Mesenchymal stem cell (in vitro differentiated cells and primary cell): ENCODE data around the gene TTC33.

ENCODE experiments used
- DNase-seq: peaks from one replicate; pipeline ENCODE4 v3.0.0-alpha.2; 2013
- H2AFZ ChIP-seq: one replicate; pipeline ENCODE4 v1.6.1; 2013; ENCODE audit warnings: low read depth, mild to moderate bottlenecking, control low read depth, inconsistent platforms, low read length, moderate library complexity
- H2AK5ac ChIP-seq: 2 replicates; pipeline ENCODE4 v1.6.1; 2013; ENCODE audit warnings: low read length, moderate library complexity, mild to moderate bottlenecking, inconsistent platforms; ENCODE audit not compliant: severe bottlenecking
- H2BK120ac ChIP-seq: one replicate; pipeline ENCODE4 v1.6.1; 2013; ENCODE audit warnings: low read depth, mild to moderate bottlenecking, inconsistent platforms, low read length, moderate library complexity
- H2BK12ac ChIP-seq, 2 experiments: one replicate each; pipeline ENCODE4 v1.6.1; 2013; ENCODE audit warnings: inconsistent platforms in 2 of 2, low read length in 2 of 2, mild to moderate bottlenecking in 2 of 2, moderate library complexity in 2 of 2, control low read depth in 1 of 2
- H2BK15ac ChIP-seq: one replicate; pipeline ENCODE4 v1.6.1; 2013; ENCODE audit warnings: mild to moderate bottlenecking, low read depth, inconsistent platforms; ENCODE audit not compliant: poor library complexity, severe bottlenecking
- H2BK5ac ChIP-seq: 2 replicates; pipeline ENCODE4 v1.6.1; 2013; ENCODE audit warnings: low read depth, mild to moderate bottlenecking, low read length, control low read depth, inconsistent platforms; ENCODE audit not compliant: poor library complexity, severe bottlenecking
- H3K14ac ChIP-seq, 2 experiments: one replicate each; pipeline ENCODE4 v1.6.1; 2013; ENCODE audit warnings: inconsistent platforms in 2 of 2, low read length in 2 of 2, control low read depth in 1 of 2, mild to moderate bottlenecking in 1 of 2, moderate library complexity in 1 of 2
- H3K18ac ChIP-seq, 2 experiments: one replicate each; pipeline ENCODE4 v1.6.1; 2013; ENCODE audit warnings: inconsistent platforms in 2 of 2, low read length in 2 of 2, control low read depth in 1 of 2, low read depth in 1 of 2, mild to moderate bottlenecking in 1 of 2
- H3K23ac ChIP-seq, 2 experiments: one replicate each; pipeline ENCODE4 v1.6.1; 2013; ENCODE audit warnings: inconsistent platforms in 2 of 2, low read length in 2 of 2, mild to moderate bottlenecking in 2 of 2, moderate library complexity in 2 of 2, control low read depth in 1 of 2
- H3K27ac ChIP-seq: 2 replicates; pipeline ENCODE4 v1.5.1; 2013; ENCODE audit warnings: mild to moderate bottlenecking, moderate library complexity, low read length, control low read depth, inconsistent platforms; ENCODE audit not compliant: poor library complexity, severe bottlenecking
- H3K27me3 ChIP-seq, 2 experiments: 2 replicates each; pipeline versions ENCODE4 v1.6.1 to v1.7.0; 2013; ENCODE audit warnings: low read length in 2 of 2, mild to moderate bottlenecking in 2 of 2, moderate library complexity in 2 of 2, control low read depth in 1 of 2, inconsistent platforms in 1 of 2; ENCODE audit not compliant: control insufficient read depth in 1 of 2, insufficient read depth in 1 of 2
- H3K36me3 ChIP-seq, 2 experiments: 2 replicates each; pipeline versions ENCODE4 v1.6.1 to v1.7.0; 2013; ENCODE audit warnings: low read length in 2 of 2, control low read depth in 1 of 2, inconsistent platforms in 1 of 2, low read depth in 1 of 2, mild to moderate bottlenecking in 1 of 2; ENCODE audit not compliant: insufficient read depth in 2 of 2, control insufficient read depth in 1 of 2
- H3K4ac ChIP-seq, 2 experiments: one replicate each; pipeline ENCODE4 v1.6.1; 2013; ENCODE audit warnings: inconsistent platforms in 2 of 2, low read length in 2 of 2, mild to moderate bottlenecking in 2 of 2, moderate library complexity in 2 of 2, control low read depth in 1 of 2, low read depth in 1 of 2
- H3K4me1 ChIP-seq: 2 replicates; pipeline ENCODE4 v1.6.1; 2013; ENCODE audit warnings: low read depth, low read length, control low read depth; ENCODE audit not compliant: control insufficient read depth, insufficient read depth
- H3K4me2 ChIP-seq: 2 replicates; pipeline ENCODE4 v1.6.1; 2013; ENCODE audit warnings: low read length, mild to moderate bottlenecking, inconsistent platforms; ENCODE audit not compliant: poor library complexity, severe bottlenecking
- H3K4me3 ChIP-seq, 2 experiments: 2 replicates each; pipeline versions ENCODE4 v1.5.1 to v1.7.0; 2013; ENCODE audit warnings: low read length in 2 of 2, mild to moderate bottlenecking in 2 of 2, control low read depth in 1 of 2, low read depth in 1 of 2; ENCODE audit not compliant: insufficient read depth in 1 of 2
- H3K79me1 ChIP-seq: replicated peaks from 2 replicates; pipeline ENCODE4 v1.6.1; 2013; ENCODE audit warnings: mild to moderate bottlenecking, control low read depth, low read length, inconsistent platforms; ENCODE audit not compliant: poor library complexity, severe bottlenecking
- H3K9ac ChIP-seq: 2 replicates; pipeline ENCODE4 v1.7.0; 2013; ENCODE audit warnings: mild to moderate bottlenecking, low read length, moderate library complexity
- H3K9me3 ChIP-seq: 2 replicates; pipeline ENCODE4 v1.7.0; 2013; ENCODE audit warnings: mild to moderate bottlenecking, low read length; ENCODE audit not compliant: control insufficient read depth
- H4K8ac ChIP-seq: one replicate; pipeline ENCODE4 v1.6.1; 2013; ENCODE audit warnings: inconsistent platforms, mild to moderate bottlenecking, low read length, moderate library complexity
- H4K91ac ChIP-seq: one replicate; pipeline ENCODE4 v1.6.1; 2013; ENCODE audit warnings: mild to moderate bottlenecking, low read length, inconsistent platforms
- WGBS: methylation state at CpG from one replicate; pipeline ENCODE4 v1.1.7; 2013; ENCODE audit warnings: mixed read lengths; 5-methylcytosine and 5-hydroxymethylcytosine counted together

TTC33 gene

GRCh38 chr5:40780199-40780598, 24.4 kb upstream of the TTC33 start:
- no peak overlapping the region for H4K8ac ChIP-seq
- no peak overlapping the region for H2BK120ac ChIP-seq
- no peak overlapping the region for H3K4ac ChIP-seq
- H2BK12ac ChIP-seq = no peak overlapping the region
- no peaks in the 10 kb centered on the region for H3K4me1 ChIP-seq
- no peak overlapping the region for H3K9ac ChIP-seq
- 93% methylated on average over 2 of the region's 5 CpGs for WGBS
- H4K91ac ChIP-seq = no peak overlapping the region
- no peak overlapping the region for H3K27ac ChIP-seq
- no peaks in the 10 kb centered on the region for H3K9me3 ChIP-seq
- H3K14ac ChIP-seq = no peak overlapping the region
- H3K36me3 ChIP-seq = peaks cover 0 to 17% of the 10 kb centered on the region in 2 experiments
- H3K4me2 ChIP-seq = no peak overlapping the region
- no peak overlapping the region for H2AFZ ChIP-seq
- no peak for DNase-seq
- H3K79me1 ChIP-seq = peaks cover 5% of the 10 kb centered on the region
- no peak overlapping the region for H2BK5ac ChIP-seq
- H2BK15ac ChIP-seq = no peak overlapping the region
- H3K4me3 ChIP-seq = no peak overlapping the region
- H3K27me3 ChIP-seq = no peaks in the 10 kb centered on the region
- H2AK5ac ChIP-seq = no peak overlapping the region
- no peak overlapping the region for H3K18ac ChIP-seq
- no peak overlapping the region for H3K23ac ChIP-seq

GRCh38 chr5:40779561-40779960, 23.8 kb upstream of the TTC33 start:
- H4K8ac ChIP-seq = no peak overlapping the region
- no peak overlapping the region for H3K23ac ChIP-seq
- no peak overlapping the region for H2AFZ ChIP-seq
- 92% methylated on average over 5 of the region's 6 CpGs for WGBS
- H2BK120ac ChIP-seq = no peak overlapping the region
- no peak overlapping the region for H3K18ac ChIP-seq
- H3K4ac ChIP-seq = no peak overlapping the region
- H3K14ac ChIP-seq = no peak overlapping the region
- peaks cover 5% of the 10 kb centered on the region for H3K79me1 ChIP-seq
- no peak overlapping the region for H2BK12ac ChIP-seq
- H3K27ac ChIP-seq = no peak overlapping the region
- no peak overlapping the region for H3K9ac ChIP-seq
- H3K4me3 ChIP-seq = no peak overlapping the region
- H4K91ac ChIP-seq = no peak overlapping the region
- H3K27me3 ChIP-seq = no peaks in the 10 kb centered on the region
- no peak overlapping the region for H2BK15ac ChIP-seq
- no peak overlapping the region for H3K4me2 ChIP-seq
- peaks cover 0 to 23% of the 10 kb centered on the region in 2 experiments for H3K36me3 ChIP-seq
- H3K9me3 ChIP-seq = no peaks in the 10 kb centered on the region
- H2AK5ac ChIP-seq = no peak overlapping the region
- H2BK5ac ChIP-seq = no peak overlapping the region
- no peak for DNase-seq
- no peaks in the 10 kb centered on the region for H3K4me1 ChIP-seq

GRCh38 chr5:40778133-40778532, 22.4 kb upstream of the TTC33 start:
- H4K8ac ChIP-seq = no peak overlapping the region
- H2BK5ac ChIP-seq = no peak overlapping the region
- H3K4me3 ChIP-seq = no peak overlapping the region
- no peak overlapping the region for H2AFZ ChIP-seq
- WGBS = no CpG with 5 or more reads among the region's 1 CpG
- no peak overlapping the region for H2BK12ac ChIP-seq
- no peak overlapping the region for H3K18ac ChIP-seq
- H3K23ac ChIP-seq = no peak overlapping the region
- H3K9ac ChIP-seq = no peak overlapping the region
- H3K9me3 ChIP-seq = no peaks in the 10 kb centered on the region
- peaks cover 8% of the 10 kb centered on the region for H3K79me1 ChIP-seq
- no peaks in the 10 kb centered on the region for H3K27me3 ChIP-seq
- H3K4me2 ChIP-seq = no peak overlapping the region
- H3K36me3 ChIP-seq = peaks cover 0 to 37% of the 10 kb centered on the region in 2 experiments
- no peak overlapping the region for H3K14ac ChIP-seq
- no peak overlapping the region for H4K91ac ChIP-seq
- H2AK5ac ChIP-seq = no peak overlapping the region
- H3K4me1 ChIP-seq = no peaks in the 10 kb centered on the region
- no peak overlapping the region for H3K27ac ChIP-seq
- no peak overlapping the region for H2BK15ac ChIP-seq
- DNase-seq = no peak
- no peak overlapping the region for H3K4ac ChIP-seq
- no peak overlapping the region for H2BK120ac ChIP-seq

GRCh38 chr5:40776658-40776977, 20.9 kb upstream of the TTC33 start:
- H2AK5ac ChIP-seq = no peak overlapping the region
- H3K18ac ChIP-seq = no peak overlapping the region
- no peak overlapping the region for H3K4me3 ChIP-seq

More at GRCh38 chr5:40776658-40776977, 20.9 kb upstream of the TTC33 start:
- H2BK15ac ChIP-seq = no peak overlapping the region
- H3K9me3 ChIP-seq = no peaks in the 10 kb centered on the region
- peaks cover 9% of the 10 kb centered on the region for H3K79me1 ChIP-seq
- H3K27ac ChIP-seq = no peak overlapping the region
- no peak overlapping the region for H3K23ac ChIP-seq
- H2AFZ ChIP-seq = no peak overlapping the region
- no peak overlapping the region for H4K91ac ChIP-seq
- no peak overlapping the region for H3K4ac ChIP-seq
- H3K14ac ChIP-seq = no peak overlapping the region
- H3K9ac ChIP-seq = no peak overlapping the region
- H2BK12ac ChIP-seq = no peak overlapping the region
- whole genome bisulfite sequencing = 100% methylated on average over 1 of the region's 1 CpG
- DNase-seq = no peak
- H3K4me2 ChIP-seq = no peak overlapping the region
- H3K27me3 ChIP-seq = no peaks in the 10 kb centered on the region
- peaks cover 2 to 52% of the 10 kb centered on the region in 2 experiments for H3K36me3 ChIP-seq
- no peak overlapping the region for H2BK120ac ChIP-seq
- H3K4me1 ChIP-seq = peaks cover 3% of the 10 kb centered on the region
- H4K8ac ChIP-seq = no peak overlapping the region
- no peak overlapping the region for H2BK5ac ChIP-seq
